GM23248 (cell line): ENCODE data around the gene ADAMTS14. TPM values are rescaled to one million over a fixed set of nuclear protein-coding genes. Genes with fewer than 3 reads are reported as not detected.

Source experiments
- DNase-seq: peaks from one replicate; pipeline ENCODE4 v3.0.0-alpha.2; 2015
- H2AFZ ChIP-seq: fragments of 200-600 bp; sonication (generic); 2 replicates; pipeline ENCODE4 v1.6.1; 2016; ENCODE audit warnings: antibody characterized with exemption
- H3F3A ChIP-seq: fragments of 200-600 bp; sonication (generic); 2 replicates; pipeline ENCODE4 v1.6.1; 2016; ENCODE audit warnings: mild to moderate bottlenecking, antibody characterized with exemption, mixed run types; ENCODE audit not compliant: insufficient read depth
- H3K27ac ChIP-seq: fragments of 200-600 bp; sonication (generic); 2 replicates; pipeline ENCODE4 v1.5.1; 2016; ENCODE audit warnings: mild to moderate bottlenecking
- H3K27me3 ChIP-seq: fragments of 200-600 bp; sonication (generic); replicated peaks from 2 replicates; pipeline ENCODE4 v1.6.1; 2016; ENCODE audit warnings: mild to moderate bottlenecking; ENCODE audit not compliant: insufficient read depth
- H3K36me3 ChIP-seq: fragments of 200-600 bp; sonication (generic); 2 replicates; pipeline ENCODE4 v1.6.1; 2016; ENCODE audit warnings: low read depth, mild to moderate bottlenecking
- H3K4me1 ChIP-seq: fragments of 200-600 bp; sonication (generic); 2 replicates; pipeline ENCODE4 v1.6.1; 2016; ENCODE audit warnings: mild to moderate bottlenecking; ENCODE audit not compliant: insufficient read depth
- H3K4me2 ChIP-seq: fragments of 200-600 bp; sonication (generic); one replicate; pipeline ENCODE4 v1.6.1; 2016; ENCODE audit warnings: mild to moderate bottlenecking; ENCODE audit not compliant: unreplicated experiment
- H3K4me3 ChIP-seq: fragments of 200-600 bp; sonication (generic); 2 replicates; pipeline ENCODE4 v1.5.1; 2016; ENCODE audit warnings: mild to moderate bottlenecking
- H3K79me2 ChIP-seq: fragments of 200-600 bp; sonication (generic); 2 replicates; pipeline ENCODE4 v1.6.1; 2016; ENCODE audit warnings: mild to moderate bottlenecking; ENCODE audit not compliant: insufficient read depth
- H3K9ac ChIP-seq: fragments of 200-600 bp; sonication (generic); 2 replicates; pipeline ENCODE4 v1.6.1; 2016; ENCODE audit warnings: mild to moderate bottlenecking
- H3K9me2 ChIP-seq: fragments of 200-600 bp; sonication (generic); 2 replicates; pipeline ENCODE4 v1.6.1; 2016; ENCODE audit warnings: mixed run types, mild to moderate bottlenecking, moderate library complexity; ENCODE audit not compliant: insufficient read depth
- H3K9me3 ChIP-seq: fragments of 200-600 bp; sonication (generic); one replicate; pipeline ENCODE4 v1.6.1; 2017; ENCODE audit warnings: low read depth
- H4K20me1 ChIP-seq: fragments of 200-600 bp; sonication (generic); 2 replicates; pipeline ENCODE4 v1.6.0; 2016; ENCODE audit not compliant: insufficient read depth
- EZH2 ChIP-seq: fragments of 200-600 bp; sonication (generic); IDR thresholded peaks from 2 replicates; pipeline ENCODE4 v1.6.1; 2018; ENCODE audit warnings: antibody characterized with exemption, mild to moderate bottlenecking; ENCODE audit not compliant: insufficient read depth, poor library complexity, severe bottlenecking
- EZH2phosphoT487 ChIP-seq: fragments of 200-600 bp; sonication (generic); IDR thresholded peaks from 2 replicates; pipeline ENCODE4 v1.6.1; 2018; ENCODE audit warnings: antibody characterized with exemption, moderate library complexity, mild to moderate bottlenecking, low read depth; ENCODE audit not compliant: insufficient read depth
- WGBS, 2 experiments: methylation state at CpG; one replicate each; pipeline ENCODE4 v1.1.6; 2015 to 2017; ENCODE audit warnings: low lambda C conversion rate in 2 of 2, low coverage in 1 of 2; ENCODE audit errors: missing lambda C conversion rate in 2 of 2; 5-methylcytosine and 5-hydroxymethylcytosine counted together
- in situ Hi-C: fragments of 300-500 bp; cut with MboI; formaldehyde crosslinking; loops from 2 replicates; pipeline ENCODE4 v1.15.0; 2020
- polyA plus RNA-seq: library from polyadenylated mRNA; unstranded; fragments of >200 nt; fragmentation: Nextera tagmentation; extraction: Ambion mirVana; gene quantifications from 2 replicates; pipeline ENCODE4 v1.2.1, GENCODE V29; 2016
- total RNA-seq: library from RNA; depleted of rRNA; stranded (reverse); fragments of >200 nt; shearing (Covaris generic); gene quantifications from 2 replicates; pipeline ENCODE4 v1.2.3, GENCODE V29; 2014

The ADAMTS14 gene
- total and polyA plus RNA-seq, 2 experiments from 2014 or later: 0.91 to 0.97 TPM

GRCh38 chr10:70742537-70743429 is 70.5 kb downstream of the ADAMTS14 start:
- no peak overlapping the region for H3K27ac ChIP-seq
- H2AFZ ChIP-seq: no peak overlapping the region
- DNase-seq: peak; percentile 45
- no peak overlapping the region for H3K4me3 ChIP-seq
- no peaks in the 10 kb centered on the region for H3K9me2 ChIP-seq
- no peak overlapping the region for H3K4me2 ChIP-seq
- in situ Hi-C loops: no loop called here
- no peaks in the 10 kb centered on the region for H4K20me1 ChIP-seq
- H3F3A ChIP-seq: no peaks in the 10 kb centered on the region
- no peaks in the 10 kb centered on the region for H3K36me3 ChIP-seq
- TF ChIP-seq EZH2phosphoT487: no peak
- WGBS, 2 experiments: 54% methylated on average over 8 of the region's 8 CpGs
- no peaks in the 10 kb centered on the region for H3K27me3 ChIP-seq
- no peak overlapping the region for H3K9ac ChIP-seq
- no peaks in the 10 kb centered on the region for H3K9me3 ChIP-seq
- no peaks in the 10 kb centered on the region for H3K79me2 ChIP-seq
- H3K4me1 ChIP-seq: 0 out of 2 replicates have a peak, but pooled peaks cover 4% of the 10 kb centered on the region

GRCh38 chr10:70743430-70743788 is 71.1 kb downstream of the ADAMTS14 start:
- 89 to 90% methylated on average over 17 of the region's 17 CpGs for WGBS, 2 experiments
- Histone ChIP-seq H3K4me3 (no peak overlapping the region), H3F3A (no peaks in the 10 kb centered on the region), H3K27me3 (no peaks in the 10 kb centered on the region), H3K9ac (no peak overlapping the region), H2AFZ (no peak overlapping the region), H3K79me2 (no peaks in the 10 kb centered on the region), H3K4me2 (no peak overlapping the region), H4K20me1 (no peaks in the 10 kb centered on the region), H3K9me3 (no peaks in the 10 kb centered on the region), H3K9me2 (no peaks in the 10 kb centered on the region), H3K4me1 (0 out of 2 replicates have a peak, but pooled peaks cover 4% of the 10 kb centered on the region), H3K36me3 (no peaks in the 10 kb centered on the region), H3K27ac (no peak overlapping the region)
- DNase-seq: no peak
- in situ Hi-C loops: no loop called here
- TF ChIP-seq EZH2phosphoT487 (no peak), EZH2 (no peak)

GRCh38 chr10:70743879-70744278 is 71.6 kb downstream of the ADAMTS14 start:
- H3K4me1 ChIP-seq: 0 out of 2 replicates have a peak, but pooled peaks cover 4% of the 10 kb centered on the region
- DNase-seq: no peak
- no peaks in the 10 kb centered on the region for H3K27me3 ChIP-seq
- in situ Hi-C loops: no loop called here
- H3K9ac ChIP-seq: no peak overlapping the region
- no peaks in the 10 kb centered on the region for H3F3A ChIP-seq
- no peaks in the 10 kb centered on the region for H3K79me2 ChIP-seq
- H3K4me2 ChIP-seq: no peak overlapping the region
- no peaks in the 10 kb centered on the region for H3K9me2 ChIP-seq
- TF ChIP-seq EZH2phosphoT487 (no peak), EZH2 (no peak)
- WGBS, 2 experiments: 97 to 98% methylated on average over 11 to 13 of the region's 13 CpGs
- H3K36me3 ChIP-seq: no peaks in the 10 kb centered on the region
- H4K20me1 ChIP-seq: no peaks in the 10 kb centered on the region
- H2AFZ ChIP-seq: no peak overlapping the region
- H3K9me3 ChIP-seq: no peaks in the 10 kb centered on the region
- H3K27ac ChIP-seq: no peak overlapping the region
- H3K4me3 ChIP-seq: no peak overlapping the region

- no peaks in the 10 kb centered on the region for H4K20me1 ChIP-seq
- H3F3A ChIP-seq: no peaks in the 10 kb centered on the region
- H3K4me3 ChIP-seq: no peak overlapping the region
- H3K36me3 ChIP-seq: no peaks in the 10 kb centered on the region
- no peaks in the 10 kb centered on the region for H3K27me3 ChIP-seq
- no peaks in the 10 kb centered on the region for H3K79me2 ChIP-seq
- no peak overlapping the region for H3K4me2 ChIP-seq
- in situ Hi-C loops: no loop called here
- no peak overlapping the region for H2AFZ ChIP-seq
- no peaks in the 10 kb centered on the region for H3K9me3 ChIP-seq
- H3K9ac ChIP-seq: no peak overlapping the region
- 80 to 89% methylated on average over 6 of the region's 6 CpGs for WGBS, 2 experiments
- no peak for TF ChIP-seq EZH2phosphoT487
- TF ChIP-seq EZH2: no peak
- no peak overlapping the region for H3K27ac ChIP-seq
- no peaks in the 10 kb centered on the region for H3K9me2 ChIP-seq
- 0 out of 2 replicates have a peak, but pooled peaks cover 4% of the 10 kb centered on the region for H3K4me1 ChIP-seq
- DNase-seq: no peak
These were observed 72.4 kb downstream of the ADAMTS14 start for GRCh38 chr10:70744617-70745143.
